Mononuclear cell (primary cell): ENCODE results near the gene CDKL2. TPM values are rescaled to one million over a fixed set of nuclear protein-coding genes. Genes with fewer than 3 reads are reported as not detected.
"Not testable (repeated sequence)": the region's sequence is repeated elsewhere in the genome, so short reads cannot be mapped to it uniquely, and the experiment has no call there.

Experiments used
- H3K27me3 ChIP-seq: 2 replicates; pipeline ENCODE4 v1.6.0; 2011; ENCODE audit warnings: low read length, control low read depth; ENCODE audit not compliant: insufficient read depth
- H3K4me1 ChIP-seq: 2 replicates; pipeline ENCODE4 v1.5.1; 2011; ENCODE audit warnings: mild to moderate bottlenecking, low read length, control low read depth; ENCODE audit not compliant: insufficient read depth
- H3K4me3 ChIP-seq: 2 replicates; pipeline ENCODE4 v1.5.1; 2011; ENCODE audit warnings: mild to moderate bottlenecking, low read length, moderate library complexity
- H3K9me3 ChIP-seq: 2 replicates; pipeline ENCODE4 v1.5.1; 2011; ENCODE audit warnings: low read depth, mild to moderate bottlenecking, control low read depth, low read length
- total RNA-seq: library from RNA; depleted of rRNA; stranded (reverse); fragments of >200 nt; gene quantifications from one replicate; pipeline ENCODE4 v1.2.3, GENCODE V29; 2012

Gene CDKL2
- total RNA-seq, 1 donor, result 0.21 TPM

DNA sequence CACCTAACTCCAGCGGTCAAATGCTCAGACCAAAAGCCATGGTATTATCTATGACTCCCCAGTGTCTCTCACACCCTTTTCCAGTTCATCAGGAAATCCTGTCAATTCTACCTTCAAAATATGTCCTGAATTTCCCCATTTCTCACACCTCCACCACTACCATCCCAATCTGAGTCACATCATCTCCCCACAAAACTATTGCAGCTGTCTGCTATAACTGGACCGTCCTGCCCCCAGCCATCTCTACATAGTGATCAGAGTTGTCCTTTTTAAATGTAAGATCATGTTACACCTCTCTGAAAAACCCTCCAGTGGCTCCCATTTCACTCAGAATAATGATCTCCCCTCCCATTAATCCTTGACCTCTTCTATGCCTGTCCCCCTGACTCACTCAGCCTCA lies 81.3 kb downstream of the CDKL2 start:
- no peaks in the 10 kb centered on the region for H3K9me3 ChIP-seq
- H3K4me1 ChIP-seq, result no peaks in the 10 kb centered on the region
- no peak overlapping the region for H3K4me3 ChIP-seq
- no peaks in the 10 kb centered on the region for H3K27me3 ChIP-seq

DNA sequence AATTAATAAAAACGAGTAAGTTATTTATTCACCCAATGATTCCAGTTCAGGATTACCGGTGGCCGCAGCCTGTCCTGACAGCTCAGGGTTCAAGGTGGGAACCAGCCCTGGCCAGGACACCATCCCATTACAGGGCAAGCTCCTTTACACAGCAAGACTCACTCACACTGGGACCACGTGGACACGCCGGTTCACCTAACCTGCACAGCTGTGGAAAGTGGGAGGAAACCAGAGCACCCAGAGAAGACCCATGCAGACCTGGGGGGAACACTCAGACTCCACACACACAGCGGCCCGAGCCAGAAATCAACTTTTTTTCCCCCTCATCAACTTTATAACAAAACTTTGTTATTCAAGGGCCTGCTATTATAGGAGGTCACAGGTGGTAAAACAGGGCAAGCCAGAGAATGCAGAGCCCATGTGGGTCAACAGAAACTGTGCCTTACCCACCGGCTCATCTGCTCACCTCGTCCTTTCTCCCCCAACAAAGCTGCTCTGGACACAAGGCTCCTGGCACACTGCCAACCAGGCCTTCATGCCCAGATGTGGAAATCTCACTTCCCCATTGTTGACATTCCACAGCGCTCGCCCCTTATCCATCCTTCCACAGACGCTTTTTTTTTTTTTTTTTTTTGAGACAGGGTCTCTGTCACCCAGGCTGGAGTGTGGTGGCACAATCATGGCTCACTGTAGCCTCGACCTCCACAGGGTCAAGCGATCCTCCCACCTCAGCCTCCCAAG lies 82.5 kb downstream of the CDKL2 start:
- Histone ChIP-seq H3K4me3 (no peak overlapping the region), H3K27me3 (no peaks in the 10 kb centered on the region), H3K4me1 (no peaks in the 10 kb centered on the region), H3K9me3 (no peaks in the 10 kb centered on the region)

DNA sequence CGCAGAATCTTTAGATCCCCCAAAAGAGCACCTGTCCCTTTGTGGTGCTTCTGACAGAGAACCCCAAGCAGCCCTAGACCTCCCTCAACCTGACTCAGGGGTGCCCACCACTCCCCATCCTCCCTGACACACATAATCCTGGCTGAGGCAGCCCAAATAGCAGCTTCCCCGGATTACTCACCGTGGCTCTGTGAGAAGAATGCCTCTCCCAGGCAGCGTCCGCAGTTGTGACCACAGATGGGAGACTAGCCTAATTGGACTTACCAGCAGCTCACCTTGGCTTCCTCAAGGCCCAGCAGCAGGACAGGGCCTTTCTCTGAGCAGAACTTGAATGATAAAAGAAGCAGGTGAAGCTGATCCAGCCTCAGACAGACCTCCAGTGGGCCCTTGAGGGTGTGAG lies 84.8 kb downstream of the CDKL2 start:
- Histone ChIP-seq H3K9me3 (no peaks in the 10 kb centered on the region), H3K4me3 (no peak overlapping the region), H3K4me1 (no peaks in the 10 kb centered on the region), H3K27me3 (no peaks in the 10 kb centered on the region)

DNA sequence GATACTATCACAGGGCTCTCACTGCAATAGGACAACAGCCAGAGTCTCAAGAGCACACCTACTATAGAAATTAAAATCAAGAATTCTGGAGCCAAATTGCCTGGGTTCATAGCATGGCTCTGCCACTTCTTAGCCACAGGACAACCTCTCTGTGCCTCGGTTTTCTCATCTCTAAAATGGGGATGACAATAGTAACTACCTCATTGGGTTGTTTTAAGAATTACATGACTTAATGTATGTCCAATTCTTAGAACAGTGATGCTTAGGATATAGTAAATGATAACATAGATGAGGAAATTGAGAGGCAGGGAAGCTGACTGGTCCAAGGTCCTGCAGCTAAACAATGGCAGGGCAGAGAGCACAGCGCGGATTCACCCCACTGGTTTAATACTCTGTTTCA lies 85.5 kb downstream of the CDKL2 start:
- Histone ChIP-seq H3K4me1 (no peaks in the 10 kb centered on the region), H3K27me3 (no peaks in the 10 kb centered on the region), H3K4me3 (no peak overlapping the region), H3K9me3 (no peaks in the 10 kb centered on the region)

DNA sequence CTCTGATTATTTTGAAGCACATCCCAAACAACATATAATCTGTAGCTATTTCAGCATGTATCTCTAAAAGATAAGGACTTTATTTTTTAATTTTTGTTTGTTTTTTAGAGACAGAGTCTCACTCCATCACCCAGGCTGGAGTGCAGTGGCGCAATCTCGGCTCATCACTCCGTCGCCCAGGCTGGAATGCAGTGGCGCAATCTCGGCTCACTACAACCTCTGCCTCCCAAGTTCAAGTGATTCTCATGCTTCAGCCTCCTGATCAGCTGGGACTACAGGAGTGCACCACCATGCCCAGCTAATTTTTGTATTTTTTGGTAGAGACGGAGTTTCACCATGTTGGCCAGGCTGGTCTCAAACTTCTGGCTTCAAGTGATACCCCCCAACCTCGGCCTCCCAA lies 86.1 kb downstream of the CDKL2 start:
- not testable (repeated sequence) for H3K9me3 ChIP-seq, H3K4me1 ChIP-seq, H3K27me3 ChIP-seq, H3K4me3 ChIP-seq

DNA sequence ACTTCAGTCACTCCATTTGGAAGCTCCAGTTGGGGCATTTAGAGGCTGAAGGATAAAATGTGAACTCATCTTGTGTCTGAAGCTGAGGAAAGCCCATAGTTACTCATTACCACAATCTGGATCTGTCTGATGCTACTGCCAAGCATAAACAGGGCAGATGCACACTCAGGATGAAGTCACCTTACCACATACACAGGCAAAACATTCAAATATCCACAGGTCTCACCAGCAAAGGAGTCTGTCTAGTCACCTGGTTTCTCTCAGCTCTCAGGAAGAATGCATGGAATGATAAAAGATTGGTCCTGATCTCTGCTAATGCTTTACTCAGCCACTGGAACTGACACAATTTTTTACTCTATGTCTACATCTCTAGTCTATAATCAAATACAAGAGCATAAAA lies 87.5 kb downstream of the CDKL2 start:
- Histone ChIP-seq H3K27me3 (no peaks in the 10 kb centered on the region), H3K4me1 (no peaks in the 10 kb centered on the region), H3K4me3 (no peak overlapping the region), H3K9me3 (no peaks in the 10 kb centered on the region)

DNA sequence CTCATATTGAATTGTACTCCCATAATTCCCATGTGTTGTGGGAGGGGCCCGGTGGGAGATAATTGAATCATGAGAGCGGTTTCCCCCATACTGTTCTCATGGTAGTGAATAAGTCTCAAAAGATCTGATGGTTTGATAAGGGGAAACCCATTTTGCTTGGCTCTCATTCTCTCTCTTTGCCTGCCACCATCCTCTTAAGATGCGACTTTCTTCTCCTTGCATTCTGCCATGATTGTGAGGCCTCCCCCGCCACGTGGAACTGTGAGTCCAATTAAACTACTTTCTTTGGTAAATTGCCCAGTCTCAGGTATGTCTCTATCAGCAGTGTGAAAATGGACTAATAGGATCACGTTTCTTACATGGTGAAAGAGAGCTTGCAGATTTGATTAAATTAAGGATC lies 93.0 kb downstream of the CDKL2 start:
- H3K9me3 ChIP-seq, H3K4me1 ChIP-seq, H3K4me3 ChIP-seq, H3K27me3 ChIP-seq: not testable (repeated sequence)

DNA sequence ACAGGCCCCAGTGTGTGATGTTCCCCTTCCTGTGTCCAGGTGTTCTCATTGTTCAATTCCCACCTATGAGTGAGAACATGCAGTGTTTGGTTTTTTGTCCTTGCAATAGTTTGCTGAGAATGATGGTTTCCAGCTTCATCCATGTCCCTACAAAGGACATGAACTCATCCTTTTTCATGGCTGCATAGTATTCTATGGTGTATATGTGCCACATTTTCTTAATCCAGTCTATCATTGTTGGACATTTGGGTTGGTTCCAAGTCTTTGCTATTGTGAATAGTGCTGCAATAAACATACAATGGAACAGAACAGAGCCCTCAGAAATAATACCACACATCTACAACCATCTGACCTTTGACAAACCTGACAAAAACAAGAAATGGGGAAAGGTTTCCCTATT lies 96.4 kb downstream of the CDKL2 start:
- not testable (repeated sequence) for H3K4me1 ChIP-seq, H3K9me3 ChIP-seq, H3K27me3 ChIP-seq, H3K4me3 ChIP-seq

DNA sequence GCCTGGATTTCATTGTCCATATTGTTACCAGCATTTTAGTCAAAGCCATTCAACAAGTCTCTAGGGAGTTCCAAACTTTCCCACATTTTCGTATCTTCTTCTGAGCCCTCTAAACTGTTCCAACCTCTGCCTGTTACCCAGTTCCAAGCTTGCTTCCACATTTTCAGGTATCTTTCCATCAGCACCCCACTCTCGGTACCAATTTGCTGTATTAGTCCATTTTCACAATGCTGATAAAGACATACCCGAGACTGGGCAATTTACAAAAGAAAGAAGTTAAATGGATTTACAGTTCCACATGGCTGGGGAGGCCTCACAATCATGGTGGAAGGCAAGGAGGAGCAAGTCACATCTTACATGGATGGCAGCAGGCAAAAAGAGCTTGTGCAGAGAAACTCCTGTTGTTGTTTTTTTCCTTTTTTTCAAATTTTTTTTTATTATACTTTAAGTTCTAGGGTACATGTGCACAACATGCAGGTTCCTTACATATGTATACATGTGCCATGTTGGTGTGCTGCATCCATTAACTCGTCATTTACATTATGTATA lies 96.9 kb downstream of the CDKL2 start:
- H3K4me3 ChIP-seq, H3K4me1 ChIP-seq, H3K27me3 ChIP-seq, H3K9me3 ChIP-seq: not testable (repeated sequence)

DNA sequence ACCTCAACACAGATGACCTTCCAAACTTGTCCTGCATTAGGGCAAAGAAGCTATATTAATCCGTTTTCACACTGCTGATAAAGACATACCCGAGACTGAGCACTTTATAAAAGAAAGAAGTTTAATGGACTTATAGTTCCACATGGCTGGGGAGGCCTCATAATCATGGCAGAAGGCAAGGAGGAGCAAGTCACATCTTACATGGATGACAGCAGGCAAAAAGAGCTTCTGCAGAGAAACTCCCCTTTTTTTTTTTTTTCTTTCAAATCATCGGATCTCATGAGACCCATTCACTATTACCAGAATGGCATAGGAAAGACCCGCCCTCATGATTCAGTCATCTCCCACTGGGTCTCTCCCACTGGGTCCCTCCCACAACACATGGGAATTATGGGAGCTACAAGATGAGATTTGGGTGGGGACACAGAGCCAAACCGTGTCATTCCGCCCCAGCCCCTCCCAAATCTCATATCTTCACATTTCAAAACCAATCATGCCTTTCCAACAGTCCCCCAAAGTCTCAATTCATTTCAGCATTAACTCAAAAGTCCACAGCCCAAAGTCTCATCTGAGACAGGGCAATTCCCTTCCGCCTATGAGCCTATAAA lies 98.7 kb downstream of the CDKL2 start:
- H3K4me1 ChIP-seq, H3K4me3 ChIP-seq, H3K27me3 ChIP-seq, H3K9me3 ChIP-seq: not testable (repeated sequence)

DNA sequence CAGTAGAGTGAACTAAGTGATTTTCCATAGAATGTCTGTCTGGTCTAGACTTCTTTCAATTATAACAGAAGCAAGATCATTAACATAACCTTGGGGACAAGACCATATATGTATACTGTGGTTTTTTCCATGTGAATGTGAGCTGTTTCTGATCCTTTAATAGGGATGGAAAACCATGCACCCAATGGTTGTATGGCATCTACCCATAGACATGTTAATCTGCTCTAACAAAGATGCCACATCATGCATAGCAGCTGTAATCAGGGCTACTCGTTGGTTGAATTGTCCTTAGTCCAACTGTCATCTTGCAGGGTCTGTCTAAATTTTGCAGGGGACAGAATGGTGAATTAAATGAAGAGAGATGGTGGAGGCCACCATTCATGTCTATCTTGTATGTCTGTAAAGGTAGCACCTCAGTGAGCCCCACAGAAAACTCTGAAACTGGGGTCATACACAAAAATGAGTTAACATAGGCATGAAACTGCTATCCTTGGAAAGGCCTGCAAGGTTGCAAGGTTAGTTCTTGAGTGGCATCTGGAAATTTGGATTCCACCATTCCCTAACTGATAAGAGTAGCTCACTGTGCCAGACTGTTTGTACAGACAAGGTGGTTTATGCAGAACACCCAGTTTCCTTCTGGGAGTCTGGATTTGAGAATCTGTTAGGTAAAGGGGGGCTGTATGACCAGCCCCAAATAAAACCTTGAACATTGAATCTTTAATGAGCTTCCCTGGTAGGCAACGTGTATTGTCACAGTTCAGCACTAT lies 99.6 kb downstream of the CDKL2 start:
- Histone ChIP-seq H3K27me3 (no peaks in the 10 kb centered on the region), H3K4me1 (no peaks in the 10 kb centered on the region), H3K9me3 (no peaks in the 10 kb centered on the region), H3K4me3 (no peak overlapping the region)

Other genes starting within 250 kb of the CDKL2 start
- 52.4 TPM for gene RCHY1, start 116.1 kb downstream of the CDKL2 start, total RNA-seq
- gene THAP6, start 116.1 kb downstream of the CDKL2 start, total RNA-seq, result 21.7 TPM
- 0.10 TPM for gene ODAPH, start 74.5 kb downstream of the CDKL2 start, total RNA-seq
- gene G3BP2, start 42.9 kb upstream of the CDKL2 start, total RNA-seq, result 228 TPM
- 15.5 TPM for gene USO1, start 94.0 kb upstream of the CDKL2 start, total RNA-seq